Right kidney (tissue), 1 donor: ENCODE measurements around the gene SLC46A1.

Experiments used
- DNase-seq: peaks from one replicate; pipeline ENCODE4 v3.0.0-alpha.2; 2016

The SLC46A1 gene

GRCh38 chr17:28404812-28405570, 1.0 kb downstream of the SLC46A1 start:
- DNase-seq = peak; percentile 53

GRCh38 chr17:28404461-28404811, 1.6 kb downstream of the SLC46A1 start:
- no peak for DNase-seq

- DNase-seq = no peak
These were observed 2.0 kb downstream of the SLC46A1 start for GRCh38 chr17:28404007-28404406.

GRCh38 chr17:28402844-28403243, 3.2 kb downstream of the SLC46A1 start:
- no peak for DNase-seq

GRCh38 chr17:28402224-28402630, 3.8 kb downstream of the SLC46A1 start:
- no peak for DNase-seq

- DNase-seq = no peak
These were observed 6.2 kb downstream of the SLC46A1 start for GRCh38 chr17:28399808-28400207.

GRCh38 chr17:28398280-28398981, 7.6 kb downstream of the SLC46A1 start:
- no peak for DNase-seq

GRCh38 chr17:28397687-28398279, 8.2 kb downstream of the SLC46A1 start:
- DNase-seq = no peak

- DNase-seq = no peak
These were observed 8.7 kb downstream of the SLC46A1 start for GRCh38 chr17:28397275-28397674.

- DNase-seq = no peak
These were observed 9.3 kb downstream of the SLC46A1 start for GRCh38 chr17:28396635-28397239.

- no peak for DNase-seq
These were observed 10.0 kb downstream of the SLC46A1 start for GRCh38 chr17:28395968-28396367.

- no peak for DNase-seq
These were observed 10.6 kb downstream of the SLC46A1 start for GRCh38 chr17:28395426-28395825.

GRCh38 chr17:28394337-28395116, 11.5 kb downstream of the SLC46A1 start:
- no peak for DNase-seq

GRCh38 chr17:28392491-28392890, 13.5 kb downstream of the SLC46A1 start:
- DNase-seq = no peak

GRCh38 chr17:28391401-28391800, 14.6 kb downstream of the SLC46A1 start:
- DNase-seq = no peak

GRCh38 chr17:28390984-28391383, 15.0 kb downstream of the SLC46A1 start:
- no peak for DNase-seq

GRCh38 chr17:28390563-28390962, 15.4 kb downstream of the SLC46A1 start:
- DNase-seq = no peak

GRCh38 chr17:28390141-28390540, 15.9 kb downstream of the SLC46A1 start:
- DNase-seq = no peak

GRCh38 chr17:28388106-28388505, 17.9 kb downstream of the SLC46A1 start:
- DNase-seq = no peak

GRCh38 chr17:28386391-28386790, 19.6 kb downstream of the SLC46A1 start:
- no peak for DNase-seq

- no peak for DNase-seq
These were observed 20.6 kb downstream of the SLC46A1 start for GRCh38 chr17:28385406-28385805.

- no peak for DNase-seq
These were observed 21.0 kb downstream of the SLC46A1 start for GRCh38 chr17:28385037-28385400.
